ENCODE data around the gene BCORL1.

DNA sequence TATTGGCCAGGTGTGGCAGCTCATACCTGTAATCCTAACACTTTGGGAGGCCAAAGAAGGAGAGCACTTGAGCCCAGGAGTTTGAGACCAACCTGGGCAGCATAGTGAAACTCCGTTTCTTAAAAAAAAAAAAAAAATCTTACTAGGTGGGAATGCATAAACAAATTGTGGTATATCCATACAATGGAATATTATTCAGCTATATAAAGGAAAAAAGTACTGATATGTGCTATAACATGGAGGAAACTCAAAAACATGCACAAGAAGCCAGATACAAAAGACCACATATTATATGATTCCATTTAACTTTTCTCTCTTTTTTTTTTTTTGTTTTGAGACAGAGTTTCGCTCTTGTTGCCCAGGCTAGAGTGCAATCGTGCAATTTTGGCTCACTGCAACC, 13.5 kb upstream of the BCORL1 start:
- TF ChIP-seq, protein P1, sequence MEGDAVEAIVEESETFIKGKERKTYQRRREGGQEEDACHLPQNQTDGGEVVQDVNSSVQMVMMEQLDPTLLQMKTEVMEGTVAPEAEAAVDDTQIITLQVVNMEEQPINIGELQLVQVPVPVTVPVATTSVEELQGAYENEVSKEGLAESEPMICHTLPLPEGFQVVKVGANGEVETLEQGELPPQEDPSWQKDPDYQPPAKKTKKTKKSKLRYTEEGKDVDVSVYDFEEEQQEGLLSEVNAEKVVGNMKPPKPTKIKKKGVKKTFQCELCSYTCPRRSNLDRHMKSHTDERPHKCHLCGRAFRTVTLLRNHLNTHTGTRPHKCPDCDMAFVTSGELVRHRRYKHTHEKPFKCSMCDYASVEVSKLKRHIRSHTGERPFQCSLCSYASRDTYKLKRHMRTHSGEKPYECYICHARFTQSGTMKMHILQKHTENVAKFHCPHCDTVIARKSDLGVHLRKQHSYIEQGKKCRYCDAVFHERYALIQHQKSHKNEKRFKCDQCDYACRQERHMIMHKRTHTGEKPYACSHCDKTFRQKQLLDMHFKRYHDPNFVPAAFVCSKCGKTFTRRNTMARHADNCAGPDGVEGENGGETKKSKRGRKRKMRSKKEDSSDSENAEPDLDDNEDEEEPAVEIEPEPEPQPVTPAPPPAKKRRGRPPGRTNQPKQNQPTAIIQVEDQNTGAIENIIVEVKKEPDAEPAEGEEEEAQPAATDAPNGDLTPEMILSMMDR (IDR thresholded peaks at IDR 0.05) = no peak
- TF ChIP-seq POLR2A (IDR thresholded peaks at IDR 0.05) (no peak), POLR2AphosphoS5 (IDR thresholded peaks at IDR 0.05; ENCODE audit: insufficient read depth in 1 of 2, low read depth in 1 of 2) (no peak)

Data from vagina (tissue), 2 donors.